Activated CD4-positive, alpha-beta T cell treated with anti-CD3 and anti-CD28 coated beads, Interleukin-10, Interleukin-2, amounts not matched to agents 100 ng/mL and 50 ng/mL, durations not matched to agents 16 hours and 8 hours (primary cell): Measurements from ENCODE around the gene RUNX1.
"Not testable (repeated sequence)": the region's sequence is repeated elsewhere in the genome, so short reads cannot be mapped to it uniquely, and the experiment has no call there.

Experiments
- DNase-seq: peaks from one replicate; pipeline ENCODE4 v3.0.0-alpha.2; 2020

RUNX1 gene

GRCh38 chr21:34967509-34968289 is 81.4 kb downstream of the RUNX1 start:
- peak; percentile 89 for DNase-seq

- DNase-seq = not testable (repeated sequence)
These were observed 82.2 kb downstream of the RUNX1 start for GRCh38 chr21:34966881-34967280.

GRCh38 chr21:34965200-34966174 is 83.6 kb downstream of the RUNX1 start:
- no peak for DNase-seq

GRCh38 chr21:34962586-34963222 is 86.4 kb downstream of the RUNX1 start:
- DNase-seq = no peak

GRCh38 chr21:34962136-34962535 is 87.0 kb downstream of the RUNX1 start:
- no peak for DNase-seq

- DNase-seq = no peak
These were observed 88.4 kb downstream of the RUNX1 start for GRCh38 chr21:34960687-34961086.

- DNase-seq = no peak
These were observed 89.5 kb downstream of the RUNX1 start for GRCh38 chr21:34959607-34960006.

- DNase-seq = no peak
These were observed 91.1 kb downstream of the RUNX1 start for GRCh38 chr21:34958040-34958439.

- no peak for DNase-seq
These were observed 92.4 kb downstream of the RUNX1 start for GRCh38 chr21:34956416-34957316.

- DNase-seq = no peak
These were observed 95.2 kb downstream of the RUNX1 start for GRCh38 chr21:34953950-34954349.

- DNase-seq = no peak
These were observed 96.4 kb downstream of the RUNX1 start for GRCh38 chr21:34952701-34953100.

- DNase-seq = not testable (repeated sequence)
These were observed 97.2 kb downstream of the RUNX1 start for GRCh38 chr21:34951868-34952267.

- no peak for DNase-seq
These were observed 98.1 kb downstream of the RUNX1 start for GRCh38 chr21:34950980-34951379.

GRCh38 chr21:34949499-34949898 is 99.6 kb downstream of the RUNX1 start:
- DNase-seq = no peak

- DNase-seq = no peak
These were observed 100.1 kb downstream of the RUNX1 start for GRCh38 chr21:34949030-34949429.

- DNase-seq = no peak
These were observed 100.9 kb downstream of the RUNX1 start for GRCh38 chr21:34948157-34948556.

GRCh38 chr21:34946916-34947534 is 102.1 kb downstream of the RUNX1 start:
- DNase-seq = no peak

GRCh38 chr21:34946385-34946840 is 102.7 kb downstream of the RUNX1 start:
- no peak for DNase-seq

- DNase-seq = no peak
These were observed 103.8 kb downstream of the RUNX1 start for GRCh38 chr21:34945288-34945687.

GRCh38 chr21:34944015-34944755 is 104.9 kb downstream of the RUNX1 start:
- no peak for DNase-seq

- peak; percentile 57 for DNase-seq
These were observed 106.2 kb downstream of the RUNX1 start for GRCh38 chr21:34942911-34943310.
